ENCODE results near the gene LIMS1. TPM values are rescaled to one million over a fixed set of nuclear protein-coding genes. Genes with fewer than 3 reads are reported as not detected.
A peak's percentile ranks its signal among the peaks of the same experiment; 100 is the strongest.
"Not testable (repeated sequence)": the region's sequence is repeated elsewhere in the genome, so short reads cannot be mapped to it uniquely, and the experiment has no call there.

Gene LIMS1
- total RNA-seq, 2 experiments from 2014 or later, result 18.5 to 21.3 TPM

- H3K4me3 Mint-ChIP-seq; CTCF ChIA-PET; DNase-seq; intact Hi-C loops (cut with DNase I, micrococcal nuclease); H3K9me3 Mint-ChIP-seq; H3K4me3 ChIP-seq (ENCODE audit: low read length); H3K9me3 ChIP-seq (ENCODE audit: control insufficient read depth in 1 of 2, insufficient read depth in 1 of 2, low read length in 2 of 2); H3K27ac ChIP-seq (ENCODE audit: low read depth in 1 of 2, low read length in 2 of 2); H3K27me3 Mint-ChIP-seq; ATAC-seq (ENCODE audit: poor library complexity); H3K27me3 ChIP-seq (ENCODE audit: control insufficient read depth in 1 of 2, insufficient read depth in 2 of 2, low read length in 2 of 2); H3K36me3 ChIP-seq (ENCODE audit: insufficient read depth, low read length); H3K4me1 ChIP-seq (ENCODE audit: insufficient read depth, low read length); POLR2A ChIA-PET: not testable (repeated sequence)
- H3K27ac Mint-ChIP-seq, result peak overlapping the region; percentile 39
- H3K36me3 Mint-ChIP-seq (ENCODE audit: low read depth), result peaks cover 33% of the 10 kb centered on the region
- peaks cover 18% of the 10 kb centered on the region for H3K4me1 Mint-ChIP-seq (ENCODE audit: low read depth)
These were observed 129.8 kb downstream of the LIMS1 start for GRCh38 chr2:108664089-108664488.

- H3K36me3 Mint-ChIP-seq (ENCODE audit: low read depth), result peaks cover 33% of the 10 kb centered on the region
- H3K27ac Mint-ChIP-seq; POLR2A ChIA-PET; H3K9me3 Mint-ChIP-seq; H3K36me3 ChIP-seq (ENCODE audit: insufficient read depth, low read length); DNase-seq; H3K4me1 ChIP-seq (ENCODE audit: insufficient read depth, low read length); intact Hi-C loops (cut with DNase I, micrococcal nuclease); H3K9me3 ChIP-seq (ENCODE audit: control insufficient read depth in 1 of 2, insufficient read depth in 1 of 2, low read length in 2 of 2); H3K27me3 Mint-ChIP-seq; H3K27ac ChIP-seq (ENCODE audit: low read depth in 1 of 2, low read length in 2 of 2); ATAC-seq (ENCODE audit: poor library complexity); H3K4me3 Mint-ChIP-seq; H3K27me3 ChIP-seq (ENCODE audit: control insufficient read depth in 1 of 2, insufficient read depth in 2 of 2, low read length in 2 of 2); H3K4me3 ChIP-seq (ENCODE audit: low read length); CTCF ChIA-PET: not testable (repeated sequence)
- H3K4me1 Mint-ChIP-seq (ENCODE audit: low read depth), result peaks cover 18% of the 10 kb centered on the region
These were observed 130.7 kb downstream of the LIMS1 start for GRCh38 chr2:108664979-108665378.

GRCh38 chr2:108665975-108666374 lies 131.7 kb downstream of the LIMS1 start:
- POLR2A ChIA-PET; H3K4me1 ChIP-seq (ENCODE audit: insufficient read depth, low read length); intact Hi-C loops (cut with DNase I, micrococcal nuclease); H3K9me3 Mint-ChIP-seq; H3K4me3 Mint-ChIP-seq; ATAC-seq (ENCODE audit: poor library complexity); H3K27me3 Mint-ChIP-seq; H3K36me3 ChIP-seq (ENCODE audit: insufficient read depth, low read length); H3K27ac ChIP-seq (ENCODE audit: low read depth in 1 of 2, low read length in 2 of 2); H3K27ac Mint-ChIP-seq; H3K27me3 ChIP-seq (ENCODE audit: control insufficient read depth in 1 of 2, insufficient read depth in 2 of 2, low read length in 2 of 2); CTCF ChIA-PET; H3K9me3 ChIP-seq (ENCODE audit: control insufficient read depth in 1 of 2, insufficient read depth in 1 of 2, low read length in 2 of 2); H3K4me3 ChIP-seq (ENCODE audit: low read length): not testable (repeated sequence)
- Mint-ChIP-seq H3K36me3 (ENCODE audit: low read depth) (peaks cover 28% of the 10 kb centered on the region), H3K4me1 (ENCODE audit: low read depth) (peaks cover 18% of the 10 kb centered on the region)
- peak in 1 of 14 experiments; percentile 12 for DNase-seq

GRCh38 chr2:108667140-108667539 lies 132.9 kb downstream of the LIMS1 start:
- H3K9me3 ChIP-seq (ENCODE audit: control insufficient read depth in 1 of 2, insufficient read depth in 1 of 2, low read length in 2 of 2); H3K4me3 ChIP-seq (ENCODE audit: low read length); intact Hi-C loops (cut with DNase I, micrococcal nuclease); ATAC-seq (ENCODE audit: poor library complexity); CTCF ChIA-PET; H3K27ac ChIP-seq (ENCODE audit: low read depth in 1 of 2, low read length in 2 of 2); POLR2A ChIA-PET; H3K27ac Mint-ChIP-seq; H3K9me3 Mint-ChIP-seq; H3K4me1 ChIP-seq (ENCODE audit: insufficient read depth, low read length); H3K4me3 Mint-ChIP-seq; DNase-seq; H3K27me3 ChIP-seq (ENCODE audit: control insufficient read depth in 1 of 2, insufficient read depth in 2 of 2, low read length in 2 of 2); H3K27me3 Mint-ChIP-seq; H3K36me3 ChIP-seq (ENCODE audit: insufficient read depth, low read length): not testable (repeated sequence)
- peaks cover 17% of the 10 kb centered on the region for H3K4me1 Mint-ChIP-seq (ENCODE audit: low read depth)
- H3K36me3 Mint-ChIP-seq (ENCODE audit: low read depth), result peaks cover 25% of the 10 kb centered on the region

DNA sequence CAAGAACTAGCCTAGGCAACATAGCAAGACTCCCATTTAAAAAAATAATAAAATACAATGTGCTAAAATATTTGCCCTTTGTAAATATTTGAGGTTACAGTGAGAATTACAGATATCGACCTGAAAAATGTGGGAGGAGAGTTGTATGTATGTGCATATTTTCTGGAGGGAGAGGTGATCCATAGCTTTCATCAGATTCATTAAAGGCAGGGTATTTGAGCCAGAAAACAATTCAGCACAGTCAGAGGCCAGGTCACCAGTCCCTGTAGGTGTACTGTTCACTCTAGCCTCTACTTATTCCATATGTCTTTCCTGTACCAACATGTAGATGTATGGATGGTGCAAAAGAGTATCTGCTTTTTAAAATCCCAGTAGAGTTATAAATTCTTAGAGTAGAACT lies 136.0 kb downstream of the LIMS1 start:
- DNase-seq; H3K27me3 Mint-ChIP-seq; H3K9me3 Mint-ChIP-seq; intact Hi-C loops (cut with DNase I, micrococcal nuclease); ATAC-seq (ENCODE audit: poor library complexity); H3K4me3 ChIP-seq (ENCODE audit: low read length); CTCF ChIA-PET; H3K27ac Mint-ChIP-seq; H3K4me1 Mint-ChIP-seq (ENCODE audit: low read depth); H3K9me3 ChIP-seq (ENCODE audit: control insufficient read depth in 1 of 2, insufficient read depth in 1 of 2, low read length in 2 of 2); H3K4me1 ChIP-seq (ENCODE audit: insufficient read depth, low read length); H3K27me3 ChIP-seq (ENCODE audit: control insufficient read depth in 1 of 2, insufficient read depth in 2 of 2, low read length in 2 of 2); H3K4me3 Mint-ChIP-seq; H3K27ac ChIP-seq (ENCODE audit: low read depth in 1 of 2, low read length in 2 of 2); POLR2A ChIA-PET: not testable (repeated sequence)
- H3K36me3 ChIP-seq (ENCODE audit: insufficient read depth, low read length), result peaks cover 20% of the 10 kb centered on the region
- H3K36me3 Mint-ChIP-seq (ENCODE audit: low read depth), result peaks cover 21% of the 10 kb centered on the region

DNA sequence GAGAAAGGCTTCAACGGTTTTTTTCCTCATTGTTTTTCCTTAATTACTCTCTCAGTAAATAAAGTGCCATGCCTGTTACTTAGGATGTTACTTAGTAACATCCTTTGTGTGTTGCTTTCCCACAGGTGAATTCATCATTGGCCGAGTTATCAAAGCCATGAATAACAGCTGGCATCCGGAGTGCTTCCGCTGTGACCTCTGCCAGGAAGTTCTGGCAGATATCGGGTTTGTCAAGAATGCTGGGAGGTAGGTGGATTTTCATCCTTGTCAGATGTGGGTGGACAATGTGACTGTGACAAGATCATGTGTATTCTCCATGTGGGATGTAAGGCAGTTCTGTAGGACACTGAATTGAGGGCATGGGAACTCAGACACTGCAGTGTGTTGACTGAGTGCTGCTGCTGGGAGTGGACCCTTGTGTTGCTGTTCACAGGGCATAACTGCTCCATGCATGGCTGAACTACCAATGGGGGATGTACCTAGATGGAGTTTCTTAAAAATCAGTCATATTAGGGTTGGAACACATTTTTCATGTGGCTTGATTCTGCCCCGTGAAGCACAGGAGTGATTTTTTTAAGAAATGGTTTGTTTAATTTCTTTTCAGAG lies 138.0 kb downstream of the LIMS1 start:
- H3K9me3 Mint-ChIP-seq; H3K4me3 Mint-ChIP-seq; DNase-seq; H3K4me3 ChIP-seq (ENCODE audit: low read length); H3K27ac Mint-ChIP-seq; H3K27ac ChIP-seq (ENCODE audit: low read depth in 1 of 2, low read length in 2 of 2); ATAC-seq (ENCODE audit: poor library complexity); H3K27me3 Mint-ChIP-seq; POLR2A ChIA-PET; H3K9me3 ChIP-seq (ENCODE audit: control insufficient read depth in 1 of 2, insufficient read depth in 1 of 2, low read length in 2 of 2); CTCF ChIA-PET; H3K4me1 Mint-ChIP-seq (ENCODE audit: low read depth); intact Hi-C loops (cut with DNase I, micrococcal nuclease); H3K4me1 ChIP-seq (ENCODE audit: insufficient read depth, low read length); H3K27me3 ChIP-seq (ENCODE audit: control insufficient read depth in 1 of 2, insufficient read depth in 2 of 2, low read length in 2 of 2): not testable (repeated sequence)
- H3K36me3 ChIP-seq (ENCODE audit: insufficient read depth, low read length), result peaks cover 29% of the 10 kb centered on the region
- H3K36me3 Mint-ChIP-seq (ENCODE audit: low read depth), result peaks cover 35% of the 10 kb centered on the region

GRCh38 chr2:108676522-108676921 lies 142.3 kb downstream of the LIMS1 start:
- CTCF ChIA-PET; H3K27ac Mint-ChIP-seq; H3K4me3 Mint-ChIP-seq; H3K4me3 ChIP-seq (ENCODE audit: low read length); H3K27me3 Mint-ChIP-seq; H3K4me1 Mint-ChIP-seq (ENCODE audit: low read depth); POLR2A ChIA-PET; H3K27ac ChIP-seq (ENCODE audit: low read depth in 1 of 2, low read length in 2 of 2); DNase-seq; H3K27me3 ChIP-seq (ENCODE audit: control insufficient read depth in 1 of 2, insufficient read depth in 2 of 2, low read length in 2 of 2); H3K9me3 ChIP-seq (ENCODE audit: control insufficient read depth in 1 of 2, insufficient read depth in 1 of 2, low read length in 2 of 2); H3K4me1 ChIP-seq (ENCODE audit: insufficient read depth, low read length); H3K9me3 Mint-ChIP-seq; intact Hi-C loops (cut with DNase I, micrococcal nuclease); ATAC-seq (ENCODE audit: poor library complexity): not testable (repeated sequence)
- H3K36me3 ChIP-seq (ENCODE audit: insufficient read depth, low read length), result peaks cover 45% of the 10 kb centered on the region
- H3K36me3 Mint-ChIP-seq (ENCODE audit: low read depth), result peaks cover 57% of the 10 kb centered on the region
